ENCODE results near the gene PLXND1. TPM values are rescaled to one million over a fixed set of nuclear protein-coding genes. Genes with fewer than 3 reads are reported as not detected.

PLXND1 gene
- polyA plus RNA-seq, 1 donor from 2014 or later = 0.05 TPM

GRCh38 chr3:129616291-129616690 is 9.8 kb upstream of the PLXND1 start:
- H3K27me3 ChIP-seq (ENCODE audit: insufficient read depth, low read depth, low read length) = no peaks in the 10 kb centered on the region
- no peak overlapping the region for H3K4me3 ChIP-seq (ENCODE audit: low read length)
- H3K4me2 ChIP-seq (ENCODE audit: low read length) = no peak overlapping the region
- no peaks in the 10 kb centered on the region for H3K36me3 ChIP-seq (ENCODE audit: insufficient read depth, low read length)
- H4K20me1 ChIP-seq (ENCODE audit: insufficient read depth) = no peaks in the 10 kb centered on the region
- H3K9me3 ChIP-seq (ENCODE audit: low read length) = no peaks in the 10 kb centered on the region
- no peaks in the 10 kb centered on the region for H3K79me2 ChIP-seq (replicated peaks; ENCODE audit: insufficient read depth, low read length)
- H3K9ac ChIP-seq (ENCODE audit: low read length) = no peak overlapping the region
- TF ChIP-seq EZH2 (IDR thresholded peaks at IDR 0.05; ENCODE audit: borderline replicate concordance, insufficient read depth, low read length, poor library complexity, severe bottlenecking) = no peak
- TF ChIP-seq SMC3 (conservative IDR thresholded peaks at IDR 0.05; ENCODE audit: poor library complexity) = no peak
- TF ChIP-seq TAF1 (IDR thresholded peaks at IDR 0.05; ENCODE audit: low read depth) = no peak
- no peak for TF ChIP-seq POLR2AphosphoS5 (IDR thresholded peaks at IDR 0.05)
- no peak for TF ChIP-seq EP300 (conservative IDR thresholded peaks at IDR 0.05; ENCODE audit: poor library complexity, severe bottlenecking)
- no peaks in the 10 kb centered on the region for H3K9me2 ChIP-seq (ENCODE audit: insufficient read depth, low read length)
- no peaks in the 10 kb centered on the region for H3F3A ChIP-seq (ENCODE audit: insufficient read depth, low read length, poor library complexity, severe bottlenecking)
- H2AFZ ChIP-seq (ENCODE audit: low read depth, low read length) = no peak overlapping the region
- H3K27ac ChIP-seq (ENCODE audit: low read length) = no peak overlapping the region

- Histone ChIP-seq H3K79me2 (replicated peaks; ENCODE audit: insufficient read depth, low read length) (no peaks in the 10 kb centered on the region), H4K20me1 (ENCODE audit: insufficient read depth) (no peaks in the 10 kb centered on the region), H3F3A (ENCODE audit: insufficient read depth, low read length, poor library complexity, severe bottlenecking) (no peaks in the 10 kb centered on the region), H3K4me2 (ENCODE audit: low read length) (no peak overlapping the region), H3K27ac (ENCODE audit: low read length) (no peak overlapping the region), H3K27me3 (ENCODE audit: insufficient read depth, low read depth, low read length) (no peaks in the 10 kb centered on the region), H3K9me2 (ENCODE audit: insufficient read depth, low read length) (no peaks in the 10 kb centered on the region), H3K9me3 (ENCODE audit: low read length) (no peaks in the 10 kb centered on the region), H3K9ac (ENCODE audit: low read length) (no peak overlapping the region), H3K36me3 (ENCODE audit: insufficient read depth, low read length) (no peaks in the 10 kb centered on the region), H2AFZ (ENCODE audit: low read depth, low read length) (no peak overlapping the region), H3K4me3 (ENCODE audit: low read length) (no peak overlapping the region)
- TF ChIP-seq POLR2AphosphoS5 (IDR thresholded peaks at IDR 0.05) = no peak
- TF ChIP-seq SMC3 (conservative IDR thresholded peaks at IDR 0.05; ENCODE audit: poor library complexity) = no peak
- no peak for TF ChIP-seq EP300 (conservative IDR thresholded peaks at IDR 0.05; ENCODE audit: poor library complexity, severe bottlenecking)
- no peak for TF ChIP-seq EZH2 (IDR thresholded peaks at IDR 0.05; ENCODE audit: borderline replicate concordance, insufficient read depth, low read length, poor library complexity, severe bottlenecking)
- TF ChIP-seq CTCF (IDR thresholded peaks at IDR 0.05; ENCODE audit: poor library complexity, severe bottlenecking) = no peak
- no peak for TF ChIP-seq MXI1 (conservative IDR thresholded peaks at IDR 0.05; ENCODE audit: poor library complexity, severe bottlenecking)
- TF ChIP-seq TAF1 (IDR thresholded peaks at IDR 0.05; ENCODE audit: low read depth) = no peak
These were observed 9.3 kb upstream of the PLXND1 start for GRCh38 chr3:129615751-129616281.

- H3K4me3 ChIP-seq (ENCODE audit: low read length) = no peak overlapping the region
- no peaks in the 10 kb centered on the region for H4K20me1 ChIP-seq (ENCODE audit: insufficient read depth)
- H3K9me2 ChIP-seq (ENCODE audit: insufficient read depth, low read length) = no peaks in the 10 kb centered on the region
- no peak for TF ChIP-seq REST (IDR thresholded peaks at IDR 0.05; ENCODE audit: borderline replicate concordance)
- TF ChIP-seq EZH2 (IDR thresholded peaks at IDR 0.05; ENCODE audit: borderline replicate concordance, insufficient read depth, low read length, poor library complexity, severe bottlenecking) = no peak
- TF ChIP-seq SMC3 (conservative IDR thresholded peaks at IDR 0.05; ENCODE audit: poor library complexity) = no peak
- TF ChIP-seq TAF1 (IDR thresholded peaks at IDR 0.05; ENCODE audit: low read depth) = no peak
- no peak for TF ChIP-seq RAD21 (conservative IDR thresholded peaks at IDR 0.05)
- no peak for TF ChIP-seq POLR2AphosphoS5 (IDR thresholded peaks at IDR 0.05)
- TF ChIP-seq MXI1 (conservative IDR thresholded peaks at IDR 0.05; ENCODE audit: poor library complexity, severe bottlenecking) = no peak
- TF ChIP-seq CTCF (IDR thresholded peaks at IDR 0.05; ENCODE audit: poor library complexity, severe bottlenecking) = no peak
- TF ChIP-seq EP300 (conservative IDR thresholded peaks at IDR 0.05; ENCODE audit: poor library complexity, severe bottlenecking) = no peak
- no peaks in the 10 kb centered on the region for H3K79me2 ChIP-seq (replicated peaks; ENCODE audit: insufficient read depth, low read length)
- no peaks in the 10 kb centered on the region for H3K27me3 ChIP-seq (ENCODE audit: insufficient read depth, low read depth, low read length)
- H3K9me3 ChIP-seq (ENCODE audit: low read length) = no peaks in the 10 kb centered on the region
- H3K36me3 ChIP-seq (ENCODE audit: insufficient read depth, low read length) = no peaks in the 10 kb centered on the region
- no peak overlapping the region for H3K27ac ChIP-seq (ENCODE audit: low read length)
- no peaks in the 10 kb centered on the region for H3F3A ChIP-seq (ENCODE audit: insufficient read depth, low read length, poor library complexity, severe bottlenecking)
- H2AFZ ChIP-seq (ENCODE audit: low read depth, low read length) = no peak overlapping the region
- no peak overlapping the region for H3K4me2 ChIP-seq (ENCODE audit: low read length)
- H3K9ac ChIP-seq (ENCODE audit: low read length) = no peak overlapping the region
These were observed 8.5 kb upstream of the PLXND1 start for GRCh38 chr3:129614927-129615363.
